Eye (tissue), 1 donor: Measurements from ENCODE around the gene IGSF1.
"Not testable (repeated sequence)": the region's sequence is repeated elsewhere in the genome, so short reads cannot be mapped to it uniquely, and the experiment has no call there.

Experiments
- DNase-seq: peaks from one replicate; pipeline ENCODE4 v3.0.0-alpha.2; 2015

The IGSF1 gene

GRCh38 chrX:131271274-131271673 lies 17.8 kb downstream of the IGSF1 start:
- no peak for DNase-seq

- DNase-seq, result no peak
Observed at GRCh38 chrX:131270080-131270479, 19.0 kb downstream of the IGSF1 start.

GRCh38 chrX:131264665-131265064 lies 24.4 kb downstream of the IGSF1 start:
- no peak for DNase-seq

- DNase-seq, result no peak
Observed at GRCh38 chrX:131264053-131264452, 25.1 kb downstream of the IGSF1 start.

GRCh38 chrX:131262738-131263679 lies 26.1 kb downstream of the IGSF1 start:
- no peak for DNase-seq

GRCh38 chrX:131262200-131262599 lies 26.9 kb downstream of the IGSF1 start:
- no peak for DNase-seq

- DNase-seq, result no peak
Observed at GRCh38 chrX:131257367-131257766, 31.7 kb downstream of the IGSF1 start.

GRCh38 chrX:131250984-131251738 lies 37.9 kb downstream of the IGSF1 start:
- DNase-seq, result not testable (repeated sequence)

- DNase-seq, result no peak
Observed at GRCh38 chrX:131239057-131239456, 50.0 kb downstream of the IGSF1 start.

- DNase-seq, result no peak
Observed at GRCh38 chrX:131237363-131237762, 51.7 kb downstream of the IGSF1 start.

- DNase-seq, result no peak
Observed at GRCh38 chrX:131235768-131236545, 53.1 kb downstream of the IGSF1 start.

- no peak for DNase-seq
Observed at GRCh38 chrX:131227608-131228007, 61.5 kb downstream of the IGSF1 start.

GRCh38 chrX:131226591-131226990 lies 62.5 kb downstream of the IGSF1 start:
- no peak for DNase-seq

GRCh38 chrX:131225078-131225477 lies 64.0 kb downstream of the IGSF1 start:
- no peak for DNase-seq
